KBM-7 (cell line): ENCODE measurements around the gene TAF1L.
"Not testable (repeated sequence)": the region's sequence is repeated elsewhere in the genome, so short reads cannot be mapped to it uniquely, and the experiment has no call there.

Experiments
- DNase-seq: peaks from one replicate; pipeline ENCODE4 v3.0.0-alpha.2; 2015
- in situ Hi-C: fragments of 300-500 bp; cut with MboI; formaldehyde crosslinking; loops from 2 replicates; pipeline ENCODE4 v1.14.3; 2020; ENCODE audit warnings: low sequenced_read_pairs, low pct_unique_long_range_greater_than_20kb, mixed read lengths

Gene TAF1L, protein sequence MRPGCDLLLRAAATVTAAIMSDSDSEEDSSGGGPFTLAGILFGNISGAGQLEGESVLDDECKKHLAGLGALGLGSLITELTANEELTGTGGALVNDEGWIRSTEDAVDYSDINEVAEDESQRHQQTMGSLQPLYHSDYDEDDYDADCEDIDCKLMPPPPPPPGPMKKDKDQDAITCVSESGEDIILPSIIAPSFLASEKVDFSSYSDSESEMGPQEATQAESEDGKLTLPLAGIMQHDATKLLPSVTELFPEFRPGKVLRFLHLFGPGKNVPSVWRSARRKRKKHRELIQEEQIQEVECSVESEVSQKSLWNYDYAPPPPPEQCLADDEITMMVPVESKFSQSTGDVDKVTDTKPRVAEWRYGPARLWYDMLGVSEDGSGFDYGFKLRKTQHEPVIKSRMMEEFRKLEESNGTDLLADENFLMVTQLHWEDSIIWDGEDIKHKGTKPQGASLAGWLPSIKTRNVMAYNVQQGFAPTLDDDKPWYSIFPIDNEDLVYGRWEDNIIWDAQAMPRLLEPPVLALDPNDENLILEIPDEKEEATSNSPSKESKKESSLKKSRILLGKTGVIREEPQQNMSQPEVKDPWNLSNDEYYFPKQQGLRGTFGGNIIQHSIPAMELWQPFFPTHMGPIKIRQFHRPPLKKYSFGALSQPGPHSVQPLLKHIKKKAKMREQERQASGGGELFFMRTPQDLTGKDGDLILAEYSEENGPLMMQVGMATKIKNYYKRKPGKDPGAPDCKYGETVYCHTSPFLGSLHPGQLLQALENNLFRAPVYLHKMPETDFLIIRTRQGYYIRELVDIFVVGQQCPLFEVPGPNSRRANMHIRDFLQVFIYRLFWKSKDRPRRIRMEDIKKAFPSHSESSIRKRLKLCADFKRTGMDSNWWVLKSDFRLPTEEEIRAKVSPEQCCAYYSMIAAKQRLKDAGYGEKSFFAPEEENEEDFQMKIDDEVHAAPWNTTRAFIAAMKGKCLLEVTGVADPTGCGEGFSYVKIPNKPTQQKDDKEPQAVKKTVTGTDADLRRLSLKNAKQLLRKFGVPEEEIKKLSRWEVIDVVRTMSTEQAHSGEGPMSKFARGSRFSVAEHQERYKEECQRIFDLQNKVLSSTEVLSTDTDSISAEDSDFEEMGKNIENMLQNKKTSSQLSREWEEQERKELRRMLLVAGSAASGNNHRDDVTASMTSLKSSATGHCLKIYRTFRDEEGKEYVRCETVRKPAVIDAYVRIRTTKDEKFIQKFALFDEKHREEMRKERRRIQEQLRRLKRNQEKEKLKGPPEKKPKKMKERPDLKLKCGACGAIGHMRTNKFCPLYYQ (N-terminal part only)

DNA sequence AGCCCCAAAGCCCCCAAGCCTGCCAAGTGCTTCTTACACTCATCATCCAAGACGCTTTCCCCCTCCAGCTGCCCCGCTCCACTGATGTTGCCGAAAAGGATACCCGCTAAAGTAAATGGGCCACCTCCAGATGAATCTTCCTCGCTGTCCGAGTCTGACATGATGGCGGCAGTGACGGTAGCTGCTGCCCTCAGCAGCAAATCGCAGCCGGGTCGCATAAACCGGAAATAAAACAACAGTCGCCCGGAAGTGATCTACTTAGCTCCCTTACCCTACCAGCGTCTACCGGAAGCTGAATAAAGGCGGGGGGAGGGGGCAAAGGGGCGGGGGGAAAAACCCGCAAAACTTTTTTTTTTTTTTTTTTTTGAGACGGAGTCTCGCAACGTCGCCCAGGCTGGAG lies at the start of gene TAF1L:
TSS of gene TAF1L (minus strand) at position 308 of the 400 bp plus-strand sequence. CDS start at position 218, 90 bp downstream.
- in situ Hi-C loops = no loop called here
- DNase-seq = no peak

DNA sequence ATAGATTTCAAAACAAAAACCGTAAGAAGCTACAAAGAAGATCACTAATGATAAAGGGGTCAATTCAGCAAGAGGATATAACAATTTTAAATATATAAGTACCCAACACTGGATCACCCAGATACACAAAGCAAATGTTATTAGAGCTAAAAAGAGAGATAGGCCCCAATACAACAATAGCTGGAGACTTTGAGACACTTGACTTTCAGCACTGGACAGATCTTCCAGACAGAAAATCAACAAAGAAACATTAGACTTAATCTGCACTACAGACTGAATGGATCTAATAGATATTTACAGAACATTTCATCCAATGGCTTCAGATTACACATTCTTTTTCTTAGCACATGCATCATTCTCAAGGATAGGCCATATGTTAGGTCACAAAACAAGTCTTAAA lies 46.3 kb upstream of the TAF1L start:
- DNase-seq = no peak
- in situ Hi-C loops = no loop called here

DNA sequence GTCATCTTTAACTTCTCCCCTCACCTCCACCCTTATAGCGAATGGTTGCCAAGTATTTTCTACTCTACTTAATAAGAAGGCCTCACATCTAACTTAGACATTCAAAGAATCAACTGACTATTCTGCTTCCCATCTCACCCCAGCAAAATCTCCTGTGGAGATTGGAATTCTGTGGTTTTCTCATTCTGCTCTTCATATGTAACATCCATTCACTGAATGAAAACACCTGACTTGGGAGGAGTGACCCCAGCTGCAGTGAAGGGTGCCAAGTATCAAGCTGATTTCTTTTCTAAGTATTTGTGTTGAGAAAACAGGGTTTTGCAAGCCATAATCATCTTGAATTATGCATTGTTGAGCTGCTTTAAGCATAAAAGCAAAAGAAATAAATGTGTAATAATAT lies 42.5 kb upstream of the TAF1L start:
- no peak for DNase-seq
- in situ Hi-C loops = no loop called here

DNA sequence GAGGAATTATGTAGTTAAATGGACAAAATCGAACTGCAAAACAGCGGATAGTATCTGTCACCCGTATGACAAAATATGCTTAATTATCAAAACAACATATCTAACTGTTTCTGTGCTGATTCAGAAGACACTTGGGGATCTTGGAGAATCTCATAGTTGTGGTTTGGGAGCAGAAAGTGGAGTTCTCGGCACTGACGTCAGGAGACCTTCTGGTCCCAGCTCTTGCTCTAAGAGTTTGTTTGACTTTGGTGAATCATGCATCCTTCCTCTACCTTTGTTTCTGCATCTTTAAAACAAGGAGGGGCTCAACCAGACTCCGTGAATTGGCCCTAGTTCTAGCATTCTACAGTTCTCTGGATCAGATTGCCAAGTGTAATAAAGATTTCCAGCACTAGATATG lies 37.0 kb upstream of the TAF1L start:
- in situ Hi-C loops = loop anchor here (25.0 kb wide), 1 partner anchor 90 kb away; no protein-coding TSS in a partner anchor
- no peak for DNase-seq

DNA sequence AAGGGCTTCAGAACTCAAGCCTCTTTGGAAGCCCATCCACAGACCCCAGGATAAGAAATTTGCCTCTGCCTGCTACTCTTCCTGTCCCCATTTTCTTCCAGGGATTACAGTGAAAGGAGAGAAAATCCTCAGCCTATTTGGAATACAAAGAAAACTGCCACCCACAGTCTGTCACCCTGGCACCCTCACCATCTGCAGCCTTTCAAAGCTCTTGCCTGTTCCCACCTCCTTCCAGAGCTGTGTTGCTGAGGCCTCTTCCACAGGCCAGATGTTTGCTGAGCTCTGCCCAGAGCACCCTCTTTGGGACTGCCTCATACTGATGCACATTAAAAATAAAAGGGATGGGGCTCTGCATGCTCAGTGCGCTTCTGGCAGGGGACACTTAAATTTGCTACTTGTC lies 35.9 kb upstream of the TAF1L start:
- in situ Hi-C loops = loop anchor here (25.0 kb wide), 1 partner anchor 91 kb away; no protein-coding TSS in a partner anchor
- DNase-seq = no peak

DNA sequence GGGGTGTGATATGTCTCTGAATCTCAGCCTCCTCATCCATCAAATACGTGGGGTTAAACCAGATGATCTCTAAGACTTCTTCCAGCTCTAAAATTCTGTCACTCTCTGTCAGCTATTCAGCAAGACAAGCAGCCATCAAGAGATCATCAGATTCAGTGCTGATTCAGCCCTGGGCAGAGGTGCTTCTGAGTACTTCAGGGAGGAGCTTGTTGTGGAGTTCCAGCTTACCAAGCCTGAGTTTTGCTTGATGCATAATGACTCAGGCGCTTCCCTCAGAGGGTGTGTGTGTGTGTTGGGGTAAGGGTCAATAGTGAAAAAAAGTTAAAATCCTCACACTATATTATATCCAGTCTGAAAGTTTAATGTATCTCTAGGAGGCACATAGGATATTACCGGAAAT lies 29.6 kb upstream of the TAF1L start:
- in situ Hi-C loops = loop anchor here (25.0 kb wide), 1 partner anchor 97 kb away; no protein-coding TSS in a partner anchor
- DNase-seq = no peak

DNA sequence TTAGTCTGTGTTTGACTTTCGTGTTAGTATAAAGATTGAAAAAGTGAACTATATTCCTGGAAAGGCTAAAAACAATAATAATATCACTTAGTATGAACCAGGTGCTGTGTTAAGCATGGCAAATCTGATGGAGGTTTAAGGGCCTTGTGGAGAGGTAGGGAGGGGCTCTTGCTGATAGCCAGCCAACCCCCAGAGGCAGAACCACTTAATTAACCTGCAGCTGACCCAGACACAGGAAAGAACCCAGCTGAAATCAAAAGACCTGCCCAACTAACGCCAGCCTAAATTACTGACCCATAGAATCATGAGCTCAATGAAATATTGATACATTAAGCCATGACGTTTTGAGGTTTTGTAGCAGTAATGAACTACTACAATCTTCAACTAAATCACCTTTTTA lies 28.3 kb upstream of the TAF1L start:
- no peak for DNase-seq
- in situ Hi-C loops = loop anchor here (25.0 kb wide), 1 partner anchor 99 kb away; no protein-coding TSS in a partner anchor

DNA sequence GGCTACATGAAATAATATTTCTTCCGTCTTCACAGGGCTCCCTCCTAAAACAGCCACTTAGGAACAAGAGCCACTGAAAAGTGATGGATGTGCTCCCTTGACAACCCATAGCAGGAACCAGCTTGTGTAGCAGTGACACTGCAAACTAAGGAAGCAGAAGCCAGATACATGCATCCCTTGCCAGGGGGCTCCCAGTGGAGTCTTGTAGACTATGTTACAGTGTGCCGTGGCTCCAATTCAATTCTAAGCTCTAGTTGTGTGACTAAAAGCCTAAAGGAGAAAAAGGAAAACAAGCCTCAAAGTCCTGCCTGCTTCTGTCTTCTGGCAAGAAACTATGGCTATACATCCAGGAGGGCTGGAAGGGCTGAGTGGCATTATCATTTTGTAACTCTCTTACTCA lies 12.2 kb upstream of the TAF1L start:
- in situ Hi-C loops = no loop called here

DNA sequence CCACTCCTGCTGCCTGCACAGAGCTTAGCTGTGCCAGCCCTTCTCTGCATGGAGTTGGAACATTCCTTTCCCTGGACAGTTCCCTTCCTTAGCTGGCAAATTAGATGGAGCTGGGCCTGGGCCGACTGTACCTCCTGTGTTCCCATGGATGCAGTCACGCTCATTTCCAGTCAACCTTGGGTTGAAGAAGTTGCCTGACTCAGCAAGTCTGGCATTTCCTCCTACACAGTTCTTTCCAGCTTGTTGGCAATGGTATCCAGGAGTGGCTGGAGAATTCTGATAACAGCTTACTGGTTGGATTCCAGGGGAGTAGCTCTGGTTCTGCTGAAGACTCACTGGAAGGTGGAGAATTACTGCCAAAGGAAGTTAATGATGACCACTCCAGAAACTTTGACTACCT lies 9.2 kb upstream of the TAF1L start:
- in situ Hi-C loops = no loop called here
- no peak for DNase-seq

More for the DNA sequence above, 12.2 kb upstream of the TAF1L start:
- no peak for DNase-seq

DNA sequence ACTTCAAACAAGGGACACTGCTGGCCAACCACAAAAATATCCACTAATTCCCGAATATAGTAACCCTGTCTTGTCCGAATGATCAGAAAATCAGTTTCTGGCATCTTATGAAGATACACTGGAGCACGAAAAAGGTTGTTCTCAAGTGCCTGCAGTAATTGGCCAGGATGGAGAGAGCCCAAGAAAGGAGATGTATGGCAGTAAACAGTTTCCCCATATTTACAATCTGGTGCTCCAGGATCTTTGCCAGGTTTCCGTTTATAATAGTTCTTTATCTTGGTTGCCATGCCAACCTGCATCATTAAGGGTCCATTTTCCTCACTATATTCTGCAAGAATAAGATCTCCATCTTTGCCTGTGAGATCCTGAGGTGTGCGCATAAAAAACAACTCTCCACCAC lies 2.3 kb downstream of the TAF1L start:
- DNase-seq, in situ Hi-C loops: not testable (repeated sequence)

DNA sequence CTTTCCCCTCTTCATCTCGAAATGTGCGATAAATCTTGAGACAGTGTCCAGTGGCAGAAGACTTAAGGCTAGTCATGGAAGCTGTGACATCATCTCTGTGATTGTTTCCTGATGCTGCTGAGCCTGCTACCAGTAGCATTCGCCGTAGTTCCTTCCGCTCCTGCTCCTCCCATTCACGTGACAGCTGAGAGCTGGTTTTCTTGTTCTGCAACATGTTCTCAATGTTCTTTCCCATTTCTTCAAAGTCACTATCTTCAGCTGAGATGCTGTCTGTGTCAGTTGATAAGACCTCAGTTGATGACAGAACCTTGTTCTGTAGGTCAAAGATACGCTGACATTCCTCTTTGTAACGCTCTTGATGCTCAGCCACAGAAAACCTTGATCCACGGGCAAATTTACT lies 3.5 kb downstream of the TAF1L start:
- in situ Hi-C loops = no loop called here
- DNase-seq = no peak

DNA sequence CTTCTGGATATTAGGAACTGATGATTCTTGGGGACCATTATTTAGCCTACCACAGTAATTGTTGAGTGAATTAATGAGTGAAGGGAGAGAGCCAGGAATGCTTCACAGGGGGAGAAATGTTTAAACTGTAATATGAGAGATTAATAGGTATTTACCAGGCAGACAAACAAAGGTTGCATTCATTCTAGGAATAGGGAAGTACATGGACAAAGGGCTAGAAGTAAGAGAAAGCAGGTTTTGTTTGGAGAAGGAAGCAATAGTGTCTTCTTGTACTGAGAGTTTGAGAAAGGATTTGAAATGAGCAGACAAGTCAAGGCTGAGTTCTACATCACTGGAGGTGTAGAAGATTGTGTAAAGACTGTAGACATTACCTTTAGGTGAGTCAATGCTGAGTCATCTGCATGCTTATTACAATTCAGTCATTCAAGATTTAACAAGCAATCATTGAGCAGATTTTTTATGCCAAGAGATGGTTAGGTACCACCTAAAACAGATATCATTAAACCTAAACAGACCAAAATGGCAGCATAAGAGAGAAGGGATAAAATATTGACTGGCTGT lies 8.0 kb downstream of the TAF1L start:
- in situ Hi-C loops = no loop called here
- DNase-seq = no peak

DNA sequence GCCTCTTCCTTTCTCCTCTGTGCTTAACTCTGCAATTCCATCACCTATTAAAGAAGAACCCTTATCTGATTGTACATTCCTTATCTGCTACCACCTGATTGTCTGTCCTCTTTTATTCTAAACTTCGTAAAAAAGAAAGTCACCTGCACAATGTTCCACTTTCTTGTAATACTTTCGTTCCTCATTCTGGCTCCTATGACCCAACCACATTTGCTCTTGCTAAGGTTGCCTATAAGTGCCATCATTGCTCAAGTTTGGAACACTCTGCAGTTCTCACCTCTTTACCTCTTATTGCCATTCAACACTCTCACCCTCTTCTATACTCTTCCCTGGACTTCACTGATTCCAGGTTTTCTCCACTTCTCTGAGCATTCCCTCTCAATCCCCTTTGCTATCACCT lies 10.1 kb downstream of the TAF1L start:
- in situ Hi-C loops = no loop called here
- no peak for DNase-seq

DNA sequence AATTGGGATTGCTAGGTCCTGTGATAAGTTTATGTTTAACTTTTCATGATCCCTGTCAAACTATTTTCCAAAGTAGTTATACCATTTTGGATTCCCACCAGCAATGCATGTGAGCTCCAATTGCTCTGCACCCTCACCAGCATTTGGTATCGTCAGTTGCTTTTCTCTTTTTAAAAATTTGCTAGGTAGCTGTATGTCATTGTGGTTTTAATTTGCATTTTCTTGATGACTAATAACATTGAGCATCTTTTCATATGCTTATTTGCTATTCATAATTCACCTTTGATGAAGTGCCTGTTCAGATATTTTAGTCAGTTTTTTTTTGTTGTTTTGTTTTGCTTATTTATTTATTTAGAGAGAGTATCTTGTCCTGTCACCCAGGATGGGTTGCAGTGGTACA lies 12.5 kb downstream of the TAF1L start:
- DNase-seq = no peak
- in situ Hi-C loops = no loop called here

DNA sequence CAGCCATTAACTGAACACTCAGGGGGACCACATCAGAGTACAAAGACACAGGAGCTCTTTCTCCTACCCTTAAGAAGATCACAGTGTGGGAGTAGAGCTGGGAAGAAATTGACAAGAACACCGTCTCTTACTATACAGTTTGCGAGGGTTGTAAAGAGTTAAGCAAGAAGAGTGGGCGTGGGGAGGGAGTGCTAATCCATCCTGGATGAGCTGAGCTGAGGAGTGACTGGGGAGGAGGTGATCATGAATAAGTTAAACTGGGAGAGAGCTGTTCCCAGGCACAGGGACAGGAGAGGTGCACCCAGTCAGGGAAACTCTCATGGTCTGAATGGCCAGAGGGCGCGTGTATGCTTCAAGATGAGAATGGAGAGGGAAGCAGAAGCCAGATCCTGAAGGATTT lies 17.2 kb downstream of the TAF1L start:
- in situ Hi-C loops = no loop called here

DNA sequence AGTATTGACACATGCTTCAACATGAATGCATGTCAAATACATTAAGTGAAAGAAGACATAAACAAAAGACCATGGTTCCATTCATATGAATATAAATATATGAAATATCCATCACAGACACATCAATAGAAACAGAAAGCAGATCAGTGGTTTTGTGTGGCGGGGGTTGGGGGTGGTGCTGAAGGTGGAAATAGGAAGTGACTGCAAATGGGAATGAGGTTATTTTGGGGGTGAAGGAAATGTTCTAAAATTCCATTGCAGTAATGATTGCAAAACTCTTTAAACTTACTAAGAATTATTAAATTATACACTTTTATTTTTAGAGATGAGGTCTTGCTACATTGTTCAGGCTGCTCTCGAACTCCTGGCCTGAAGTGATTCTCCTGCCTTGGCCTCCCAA lies 28.7 kb downstream of the TAF1L start:
- no peak for DNase-seq
- in situ Hi-C loops = no loop called here

More for the DNA sequence above, 17.2 kb downstream of the TAF1L start:
- DNase-seq = no peak

DNA sequence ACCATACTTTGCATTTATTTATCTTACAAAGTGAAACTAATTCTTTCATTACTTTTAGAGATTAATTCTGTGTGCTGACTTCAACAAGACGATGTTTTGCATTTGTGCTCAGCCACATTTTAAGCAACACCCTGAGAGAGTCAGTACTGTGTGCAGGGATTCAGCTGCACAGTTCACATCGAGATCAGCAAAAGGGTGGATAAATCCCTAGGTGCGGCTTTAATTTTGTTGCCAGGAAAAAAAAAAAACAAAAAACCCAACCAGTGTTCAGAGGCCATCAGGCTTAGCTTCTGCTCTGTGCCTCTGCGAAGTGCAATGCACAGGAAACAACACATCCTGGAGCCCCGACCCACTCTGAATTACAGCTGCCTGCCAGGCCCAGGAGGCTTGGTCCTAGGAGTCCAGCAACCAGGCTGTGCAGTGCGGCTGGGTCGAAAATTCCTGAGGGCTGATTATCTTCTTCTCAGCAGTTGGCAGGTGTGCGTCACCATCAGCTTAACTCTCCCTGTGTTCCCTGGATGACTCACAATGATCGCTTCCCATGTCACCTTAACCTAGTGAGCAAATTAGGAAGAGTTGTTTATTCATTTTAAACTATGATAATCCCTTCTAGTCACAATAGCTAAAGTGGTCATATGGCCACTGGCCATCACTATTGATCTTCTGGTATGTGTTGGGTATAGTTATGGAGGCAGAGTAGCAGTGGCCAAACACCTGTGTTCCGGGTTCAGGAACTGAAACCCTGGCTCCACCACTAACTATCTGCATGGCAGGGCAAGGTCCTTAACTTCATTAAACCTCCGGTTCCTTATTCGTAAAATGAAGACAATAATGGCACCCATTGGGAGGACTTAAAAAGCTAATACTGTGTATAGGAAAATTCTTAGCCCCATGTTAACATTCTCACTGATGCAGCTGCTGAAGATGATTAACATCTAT lies 31.3 kb downstream of the TAF1L start:
- in situ Hi-C loops = no loop called here
- DNase-seq = no peak

DNA sequence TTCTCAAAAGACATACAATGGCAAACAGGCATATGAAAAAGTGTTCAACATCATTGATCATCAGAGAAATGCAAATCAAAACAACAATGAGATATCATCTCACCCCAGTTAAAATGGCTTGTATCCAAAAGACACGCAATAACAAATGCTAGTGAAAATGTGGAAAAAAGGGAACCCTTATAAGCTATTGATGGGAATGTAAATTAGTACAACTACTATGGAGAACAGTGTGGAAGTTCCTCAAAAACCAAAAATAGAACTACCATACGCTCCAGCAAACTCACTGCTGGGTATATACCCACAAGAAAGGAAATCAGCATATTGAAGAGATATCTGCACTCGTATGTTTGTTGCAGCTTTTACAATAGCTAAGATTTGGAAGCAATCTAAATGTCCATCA lies 36.4 kb downstream of the TAF1L start:
- in situ Hi-C loops = loop anchor here (25.0 kb wide), 1 partner anchor 363 kb away; no protein-coding TSS in a partner anchor
- DNase-seq = peak; percentile 36
